ENCODE measurements around the gene TMEM140.
"Not testable (repeated sequence)": the region's sequence is repeated elsewhere in the genome, so short reads cannot be mapped to it uniquely, and the experiment has no call there.

Gene TMEM140

DNA sequence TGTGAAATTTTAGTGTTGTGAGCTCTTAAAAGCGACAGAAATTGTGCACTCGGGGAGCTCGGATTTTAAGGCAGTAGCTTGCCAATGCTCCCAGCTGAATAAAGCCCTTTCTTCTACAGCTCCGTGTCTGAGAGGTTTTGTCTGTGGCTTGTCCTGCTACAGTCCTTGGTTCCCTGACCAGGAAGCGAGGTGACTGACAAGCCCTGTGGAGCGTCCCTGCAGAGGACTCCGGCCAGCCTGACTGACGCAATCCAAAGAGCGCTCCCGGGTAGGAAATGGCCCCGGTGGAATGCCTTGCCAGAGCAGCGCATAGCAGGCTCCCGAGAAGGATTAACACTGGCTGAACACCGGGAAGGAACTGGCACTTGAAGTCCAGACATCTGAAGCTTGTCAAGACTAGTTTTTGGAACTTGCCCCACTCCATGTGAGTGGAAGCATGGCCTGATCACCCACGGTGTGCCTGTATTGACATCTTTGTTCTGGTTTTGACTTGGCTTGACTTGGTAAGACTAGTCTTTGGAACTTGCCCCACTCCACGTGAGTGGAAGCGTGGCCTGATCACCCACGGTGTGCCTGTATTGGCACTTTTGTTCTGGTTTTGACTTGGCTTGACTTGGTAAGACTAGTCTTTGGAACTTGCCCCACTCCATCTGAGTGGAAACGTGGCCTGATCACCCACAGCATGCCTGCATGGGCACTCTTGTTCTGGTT is 23.9 kb downstream of the TMEM140 start:
- DNase-seq = peak in 28 of 51 donors; percentile 19 to 75 (median 48)

DNA sequence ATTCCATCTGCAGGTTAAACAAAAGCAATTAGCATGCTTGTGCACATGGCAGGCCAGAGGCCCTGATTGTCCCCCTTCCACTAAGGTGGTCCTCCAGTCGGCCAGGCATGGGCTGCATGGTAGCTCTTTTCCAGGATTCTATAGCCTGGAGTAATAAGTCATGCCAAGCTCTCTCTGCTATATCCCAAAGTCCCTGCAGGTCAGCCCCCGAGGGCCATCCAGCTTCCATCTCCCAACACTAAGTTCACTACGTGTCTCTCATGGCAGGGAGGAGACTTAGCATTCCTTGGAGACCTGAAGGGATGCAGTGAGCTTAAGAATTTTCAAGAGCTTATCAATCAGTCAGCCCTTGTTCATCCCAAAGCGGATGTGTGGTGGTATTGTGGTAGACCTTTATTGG is 26.0 kb downstream of the TMEM140 start:
- DNase-seq = not testable (repeated sequence)

DNA sequence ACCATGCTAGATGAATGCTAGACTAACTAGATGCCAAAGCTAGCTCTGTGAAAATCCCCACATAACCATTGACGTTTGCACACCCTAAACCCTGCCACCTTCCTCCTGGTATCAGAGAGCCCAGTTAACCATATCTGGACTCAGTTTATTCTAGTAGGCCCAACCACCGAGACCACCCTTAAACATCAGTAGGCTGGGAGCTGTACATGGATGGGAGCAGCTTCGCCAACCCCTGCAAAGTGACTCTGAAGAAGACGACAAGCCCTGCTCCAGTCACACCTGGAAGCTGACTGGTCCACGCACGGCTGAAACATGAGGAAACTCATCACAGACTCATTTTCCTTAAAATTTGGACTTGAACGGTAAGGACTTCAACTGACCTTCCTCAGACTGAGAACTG is 27.1 kb downstream of the TMEM140 start:
- DNase-seq = no peak

DNA sequence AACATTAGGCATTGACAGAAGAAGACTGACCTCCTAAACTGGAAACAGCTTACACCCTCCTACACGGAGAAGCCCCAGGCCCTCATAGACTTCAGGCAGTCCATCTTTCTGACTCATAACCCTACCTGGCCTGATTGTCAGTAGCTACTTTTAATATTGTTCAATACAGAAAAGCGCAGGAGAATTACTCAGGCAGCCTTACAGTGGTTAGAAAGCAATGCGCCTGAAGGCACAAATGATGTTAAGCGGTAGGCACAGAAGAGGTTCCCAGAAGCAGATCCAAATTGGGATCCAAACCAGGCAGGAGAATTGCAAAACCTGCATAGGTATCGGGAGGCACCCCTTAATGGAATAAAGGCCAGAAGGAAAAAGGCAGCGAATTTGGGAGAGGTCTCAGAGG is 28.1 kb downstream of the TMEM140 start:
- DNase-seq = no peak

DNA sequence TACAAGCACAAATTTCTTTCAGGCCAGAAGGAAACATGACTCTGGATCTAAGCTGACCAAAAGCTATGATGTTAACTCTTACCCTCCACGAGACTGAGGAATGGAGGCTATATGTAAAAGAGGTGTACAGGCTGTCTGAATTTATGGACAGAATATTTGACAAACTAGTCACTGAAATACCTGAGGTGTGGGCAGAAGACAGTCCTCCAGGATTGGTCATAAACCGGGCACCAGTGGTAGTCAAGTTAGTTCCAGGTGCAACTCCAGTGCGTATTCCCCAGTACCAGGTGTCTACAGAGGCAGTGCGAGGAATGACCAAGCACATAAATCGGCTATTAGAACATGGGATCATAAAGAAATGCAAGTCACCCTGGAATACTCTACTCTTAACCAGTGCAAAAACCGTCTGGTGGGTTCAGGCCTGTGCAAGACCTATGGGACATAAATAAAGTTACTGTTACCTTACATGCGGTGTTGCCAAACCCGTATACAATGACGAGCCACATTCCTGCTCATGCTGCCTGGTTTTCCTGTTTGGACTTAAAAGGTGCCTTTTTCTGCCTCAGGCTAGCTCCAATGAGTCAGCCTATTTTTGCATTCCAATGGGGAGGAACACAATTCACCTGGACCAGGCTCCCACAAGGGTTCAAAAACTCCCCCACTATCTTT is 29.3 kb downstream of the TMEM140 start:
- no peak for DNase-seq

DNA sequence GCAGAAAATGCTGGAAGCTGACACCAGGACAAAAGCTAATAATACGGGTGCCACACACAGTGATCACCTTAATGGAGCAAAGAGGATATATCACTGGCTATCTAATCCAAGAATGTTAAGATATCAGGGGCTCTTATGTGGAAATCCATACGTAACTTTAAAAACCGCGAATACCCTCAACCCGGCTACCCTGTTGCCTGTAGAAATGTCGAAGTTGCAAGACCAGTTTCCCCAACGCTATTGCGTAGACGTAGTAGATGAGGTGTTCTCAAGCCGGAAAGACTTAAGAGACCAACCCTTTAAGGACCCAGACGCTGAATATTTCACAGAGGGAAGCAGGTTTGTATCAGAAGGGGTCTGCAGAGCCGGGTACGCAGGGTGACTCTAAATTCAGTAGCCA is 30.5 kb downstream of the TMEM140 start:
- DNase-seq = no peak

DNA sequence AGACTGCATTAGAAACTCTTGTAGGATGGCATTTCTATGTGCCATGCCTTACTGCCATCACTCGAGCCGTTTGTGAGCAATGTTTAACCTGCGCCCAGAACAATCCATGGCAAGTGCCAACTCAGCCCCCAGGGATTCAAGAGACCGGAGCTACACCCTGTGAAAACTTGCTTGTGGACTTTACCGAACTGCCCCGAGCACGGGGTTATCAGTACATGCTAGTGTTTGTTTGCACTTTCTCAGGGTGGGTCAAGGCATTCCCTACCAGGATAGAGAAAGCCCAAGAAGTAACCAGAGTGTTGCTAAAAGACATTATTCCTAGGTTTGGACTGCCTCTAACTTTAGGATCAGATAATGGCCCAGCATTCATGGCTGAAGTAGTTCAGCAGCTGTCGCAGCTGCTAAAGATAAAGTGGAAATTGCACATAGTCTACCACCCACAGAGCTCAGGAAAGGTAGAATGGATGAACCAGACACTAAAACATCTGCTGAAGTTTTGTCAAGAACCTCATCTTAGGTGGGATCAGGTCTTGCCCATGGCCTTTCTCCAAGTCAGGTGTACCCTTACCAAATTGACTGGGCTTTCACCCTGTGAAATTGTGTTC is 31.6 kb downstream of the TMEM140 start:
- no peak for DNase-seq

DNA sequence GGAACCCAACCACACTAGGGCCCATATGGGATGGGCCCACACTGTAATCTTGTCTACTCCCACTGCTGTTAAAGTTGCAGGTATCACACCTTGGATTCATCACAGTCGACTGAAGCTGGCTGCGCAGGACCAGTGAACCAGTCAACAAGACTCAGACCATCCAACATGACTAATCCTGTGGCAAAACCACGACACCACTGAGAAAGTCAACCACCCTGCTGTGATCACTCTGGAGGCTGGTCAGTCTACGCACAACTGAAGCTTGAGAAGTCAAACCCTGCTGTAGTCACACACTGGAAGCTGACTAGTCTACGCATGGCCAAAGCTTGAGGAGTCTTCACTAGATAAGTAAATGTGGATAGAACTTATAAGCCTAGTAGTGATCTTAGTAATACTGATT is 32.2 kb downstream of the TMEM140 start:
- no peak for DNase-seq

DNA sequence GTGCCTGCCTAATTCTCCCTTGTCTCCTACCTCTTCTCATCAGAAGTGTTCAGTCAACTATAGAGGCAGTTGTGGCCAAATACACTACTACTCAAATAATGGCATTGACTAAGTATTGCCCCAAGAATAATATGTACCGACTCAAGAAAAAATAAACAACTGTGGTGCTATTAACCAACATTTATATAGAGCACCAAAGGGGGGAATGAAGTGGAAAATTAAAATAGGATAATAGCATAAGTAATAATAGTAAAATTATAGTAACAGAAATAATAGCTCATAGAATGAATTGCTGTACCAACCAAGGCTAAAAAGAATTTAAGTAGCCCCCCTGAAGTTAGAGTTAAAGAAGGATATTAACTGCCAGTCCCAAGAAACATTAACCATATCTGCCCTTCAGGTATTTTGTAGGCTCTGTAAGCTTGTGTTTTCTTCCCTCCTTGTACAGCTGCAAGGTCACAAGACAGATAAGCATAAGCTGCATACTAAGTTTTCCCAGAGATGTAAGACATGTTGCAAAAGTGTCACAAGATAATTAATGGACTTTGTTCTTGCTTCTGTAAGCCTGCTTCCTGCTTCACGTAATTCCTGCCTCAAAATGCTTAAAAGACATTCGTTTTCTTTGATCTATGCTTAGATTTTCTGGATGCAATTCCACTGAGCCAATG is 33.5 kb downstream of the TMEM140 start:
- DNase-seq = no peak

DNA sequence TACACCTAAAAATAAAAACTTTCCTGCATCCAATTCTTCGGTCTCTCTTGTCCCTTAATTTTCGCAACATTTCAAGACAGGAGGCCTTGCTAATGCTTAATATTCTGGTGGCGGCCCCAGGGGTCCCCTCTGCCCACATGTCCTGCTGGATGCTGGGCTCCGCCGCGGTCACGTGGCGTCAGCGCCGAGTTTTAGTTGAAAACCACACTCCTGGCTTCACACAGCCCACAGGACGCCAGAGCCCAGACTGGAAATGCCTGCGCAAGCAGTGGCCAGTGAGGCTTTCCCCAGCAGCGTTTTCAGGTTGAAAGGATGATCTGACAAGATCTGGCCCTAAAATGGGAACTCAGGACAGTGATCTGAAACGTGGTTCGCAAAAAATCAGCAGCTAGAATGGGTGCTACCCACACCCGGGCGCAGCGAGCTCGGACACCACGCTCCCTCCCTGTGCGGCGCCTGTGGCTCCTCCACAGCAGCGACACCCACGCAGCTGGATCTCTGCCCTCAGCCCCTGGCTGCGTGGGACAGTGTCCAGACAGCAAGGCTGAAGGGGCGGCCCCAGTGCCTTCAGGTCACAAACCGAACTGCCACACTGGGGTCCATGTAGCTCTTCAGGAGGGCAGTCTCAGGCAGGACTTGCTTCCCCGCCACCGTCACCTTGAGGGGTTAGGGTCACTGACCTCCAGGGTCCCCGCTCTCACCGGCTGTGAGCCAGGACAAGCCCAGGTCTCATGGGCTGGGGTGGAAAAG is 34.2 kb downstream of the TMEM140 start:
- no peak for DNase-seq

DNA sequence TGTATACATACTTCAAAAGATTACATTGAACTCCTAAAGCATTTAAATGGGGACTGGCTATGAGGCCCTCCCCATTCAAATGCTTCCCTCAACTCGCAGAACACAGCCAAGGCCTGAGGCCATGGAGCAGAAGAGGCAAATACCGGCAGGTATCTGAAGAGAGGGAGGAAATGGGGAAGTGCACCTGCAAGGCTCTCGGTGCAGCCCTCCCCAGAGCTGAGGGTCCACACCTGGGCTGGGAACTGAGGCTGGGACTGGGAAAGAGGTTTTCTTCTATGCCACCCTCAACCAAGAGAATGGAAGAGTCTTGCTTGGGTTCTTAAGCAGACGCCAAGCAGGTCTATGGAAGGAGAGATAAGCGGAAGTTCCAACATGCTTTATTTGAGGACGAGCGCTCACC is 35.6 kb downstream of the TMEM140 start:
- no peak for DNase-seq

DNA sequence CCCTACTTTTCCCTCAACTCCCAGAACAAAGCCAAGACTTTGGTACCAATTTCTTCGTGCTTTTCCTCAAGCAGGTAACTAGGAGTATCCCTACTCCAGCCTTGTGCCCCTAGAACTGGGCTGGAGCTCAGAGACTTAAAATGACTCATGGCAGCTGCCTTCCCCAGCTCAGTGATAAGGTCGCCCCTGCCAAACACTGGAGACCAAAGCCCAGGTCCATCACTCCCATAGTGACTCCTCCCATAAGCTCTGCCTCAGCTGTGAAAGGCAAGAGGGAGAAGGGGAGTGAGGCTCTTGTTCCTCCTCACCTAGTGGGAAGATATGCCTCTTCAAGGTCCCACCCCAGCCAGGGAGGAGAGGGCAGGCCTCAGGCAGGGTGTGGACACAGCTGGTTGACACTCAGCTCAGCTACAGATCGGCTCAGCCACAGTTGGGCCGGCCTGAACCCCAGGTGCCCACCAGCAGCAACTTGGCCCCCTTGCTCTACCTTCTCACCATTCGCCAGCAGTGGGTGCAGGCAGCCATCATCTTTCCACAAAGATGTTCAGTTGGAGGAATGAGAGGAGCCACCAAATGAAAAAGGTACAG is 36.5 kb downstream of the TMEM140 start:
- DNase-seq = no peak

DNA sequence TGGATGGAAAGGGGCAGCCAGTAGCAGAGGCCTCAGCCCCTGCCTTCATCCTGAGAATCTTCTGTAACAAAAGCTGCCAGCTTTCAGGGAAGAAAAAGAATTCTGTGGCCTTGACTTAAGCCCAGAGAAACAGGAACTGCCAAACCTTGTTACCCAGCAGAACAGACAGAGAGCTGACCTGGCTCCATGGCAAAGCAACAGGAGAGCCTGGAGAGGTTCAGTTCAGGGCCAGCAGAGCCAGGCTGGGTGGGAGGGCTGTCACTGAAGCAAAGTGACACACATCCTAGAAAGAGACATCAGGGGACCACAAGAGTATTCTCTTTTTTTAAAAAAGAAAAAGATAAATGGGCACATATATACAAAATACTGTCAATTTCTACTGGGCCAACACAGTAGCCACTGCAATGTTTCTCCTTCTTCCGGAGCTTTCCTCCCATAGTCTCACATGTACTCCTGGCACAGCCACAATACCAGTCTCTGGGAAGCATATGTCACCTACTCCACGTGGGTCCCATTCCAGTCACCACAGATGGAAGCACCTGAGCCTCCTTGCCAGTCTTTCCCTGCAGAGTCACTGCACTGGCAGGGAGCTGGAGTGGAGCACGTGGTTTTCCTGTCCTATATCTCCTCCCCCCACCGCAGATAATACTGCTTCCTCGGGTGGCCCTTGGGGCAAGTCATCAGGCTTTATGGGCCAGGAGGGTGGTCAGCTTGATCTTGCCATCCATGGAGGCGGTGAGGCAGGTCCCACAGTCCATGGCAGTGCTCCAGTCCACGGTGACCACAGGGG is 37.8 kb downstream of the TMEM140 start:
- no peak for DNase-seq

DNA sequence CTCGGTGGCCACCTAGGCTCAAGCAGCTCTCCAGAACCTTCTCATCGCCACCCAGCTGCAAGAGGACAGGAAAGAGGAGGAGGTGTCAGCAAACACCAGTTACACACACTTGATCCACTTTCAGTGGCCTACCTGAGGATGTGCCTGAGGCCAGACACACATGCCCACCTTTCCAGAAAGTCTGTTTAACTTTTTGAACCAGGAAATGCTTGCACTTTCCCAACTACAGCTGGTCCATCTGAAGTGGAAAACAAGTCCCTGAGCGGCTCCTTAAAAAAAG is 38.3 kb downstream of the TMEM140 start:
- no peak for DNase-seq

DNA sequence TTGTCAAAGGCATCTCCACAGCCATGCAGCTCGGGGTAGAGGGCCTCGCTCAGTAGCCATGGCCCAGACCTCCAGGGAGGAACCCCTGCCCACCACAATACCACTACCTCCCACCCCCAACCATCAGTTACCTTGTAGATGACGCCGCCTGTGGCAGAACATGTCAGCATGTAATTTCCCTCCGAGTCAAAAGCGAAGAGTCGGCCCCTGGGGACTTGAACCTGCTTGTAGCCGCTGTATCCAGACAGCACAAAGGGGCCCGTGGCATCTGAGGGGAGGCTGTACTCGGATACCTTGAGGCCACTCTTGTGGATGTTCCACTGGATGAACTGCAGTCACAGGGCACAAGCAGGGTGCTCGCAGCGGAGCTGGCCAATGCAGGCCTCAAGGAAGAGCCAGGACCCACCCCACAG is 39.0 kb downstream of the TMEM140 start:
- DNase-seq = no peak

DNA sequence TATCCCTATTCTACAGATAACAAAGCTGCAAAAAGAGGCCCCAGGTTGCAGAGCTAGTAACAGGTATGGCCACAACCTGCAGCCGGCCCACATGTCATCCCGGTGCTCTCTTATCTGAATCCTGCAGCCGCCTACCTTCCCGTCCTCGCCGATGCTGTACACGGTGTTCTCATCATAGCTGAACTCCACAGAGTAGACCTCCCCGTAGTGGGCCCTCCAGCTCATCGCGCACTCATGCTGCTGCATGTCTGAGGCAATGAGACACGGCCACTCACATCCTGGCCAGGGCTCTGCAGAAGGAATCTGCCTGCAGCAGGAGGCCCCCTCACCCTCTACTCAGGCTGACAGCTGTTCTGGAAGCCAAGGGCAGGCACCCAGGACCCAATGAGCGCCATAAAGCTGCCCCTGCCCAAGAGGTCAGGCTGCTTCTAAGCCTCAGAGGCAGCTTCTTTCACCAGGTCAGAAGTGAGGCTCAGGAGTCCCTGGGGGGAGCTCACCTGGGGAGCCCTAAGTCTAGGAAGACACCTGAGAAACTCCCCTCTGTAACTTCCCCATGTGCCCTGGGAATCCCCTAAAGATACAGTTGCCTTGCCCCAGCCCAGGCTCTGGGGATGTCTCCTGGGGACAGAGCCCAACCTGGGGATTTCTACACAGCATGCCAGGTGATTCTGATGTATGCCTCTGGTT is 40.6 kb downstream of the TMEM140 start:
- no peak for DNase-seq

DNA sequence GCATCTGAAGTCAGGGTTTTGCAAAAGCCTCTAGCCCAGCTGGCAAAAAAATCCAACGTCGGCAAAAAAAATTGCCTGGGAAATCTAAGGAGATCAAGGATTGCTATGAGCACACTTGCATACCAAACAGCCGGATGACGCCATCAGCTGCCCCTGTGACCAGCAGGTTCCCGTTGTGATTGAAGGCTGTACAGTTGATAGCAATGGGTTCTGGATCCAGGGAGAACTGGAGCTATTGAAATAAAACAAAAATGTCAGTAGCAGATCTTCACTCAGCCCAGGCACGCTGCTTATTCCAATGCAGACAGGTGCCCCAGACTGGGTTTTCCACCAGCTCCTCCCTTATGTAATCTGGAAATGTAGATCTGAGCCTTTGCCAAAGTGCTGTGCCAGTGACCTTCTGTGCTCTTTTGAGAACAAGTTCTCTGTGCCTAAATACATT is 41.4 kb downstream of the TMEM140 start:
- peak in 1 of 51 donors; percentile 56 for DNase-seq

DNA sequence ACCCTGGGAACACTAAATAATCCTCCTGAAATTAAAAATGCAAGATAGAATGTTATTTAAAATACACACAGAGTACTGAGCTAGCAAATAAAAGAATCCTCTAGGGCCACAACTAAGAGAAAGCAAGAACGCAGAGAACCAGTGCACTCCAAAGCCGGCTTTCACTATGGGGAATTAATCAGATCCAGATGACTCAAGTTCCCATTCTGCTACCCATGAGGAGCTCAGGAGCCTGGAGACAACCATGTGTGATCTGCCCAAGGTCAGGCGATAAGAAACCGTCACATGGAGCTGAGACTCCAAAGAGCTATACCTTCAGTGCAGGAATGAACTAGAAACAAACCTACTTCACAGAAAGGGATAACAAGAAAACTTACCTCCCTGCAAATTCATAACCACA is 42.1 kb downstream of the TMEM140 start:
- peak in 1 of 51 donors; percentile 25 for DNase-seq

DNA sequence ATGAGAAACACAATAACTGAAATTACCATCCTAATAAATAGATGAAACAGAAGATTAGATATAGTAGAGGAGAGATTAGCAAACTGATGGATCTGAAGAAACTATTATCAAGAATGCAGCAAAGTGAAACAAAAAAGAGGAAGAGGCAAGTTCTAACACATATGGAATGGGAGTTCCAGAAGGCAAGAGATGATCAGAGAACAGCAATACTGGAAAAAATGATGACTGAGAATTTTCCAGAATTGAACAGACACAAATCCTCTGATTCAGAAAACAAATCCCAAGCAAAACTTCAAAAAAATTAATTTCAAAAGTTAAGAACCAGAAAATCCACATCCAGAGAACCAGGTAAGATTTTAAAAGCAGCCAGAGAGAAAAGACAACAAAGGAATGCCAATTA is 42.8 kb downstream of the TMEM140 start:
- DNase-seq = no peak
